ENCODE measurements around the gene EEFSEC. TPM values are rescaled to one million over a fixed set of nuclear protein-coding genes. Genes with fewer than 3 reads are reported as not detected.

Gene EEFSEC
- total RNA-seq, 1 experiment from 2014 or later = 9.5 TPM

- no peak overlapping the region for H3K4me3 Mint-ChIP-seq
These were observed 219.0 kb downstream of the EEFSEC start for GRCh38 chr3:128372281-128372680.

More at GRCh38 chr3:128372281-128372680, 219.0 kb downstream of the EEFSEC start:
- Mint-ChIP-seq H3K27me3 (ENCODE audit: low read depth) (no peaks in the 10 kb centered on the region; the same call in 1 of the 2 replicates), H3K36me3 (ENCODE audit: insufficient read depth in 1 of 3, low read depth in 3 of 3) (peaks cover 0 to 5% (median 3%) of the 10 kb centered on the region in 3 experiments; a peak in 2 of 7 replicates), H3K9me3 (no peaks in the 10 kb centered on the region), H3K27ac (no peak overlapping the region; a peak in 1 of 7 replicates), H3K4me1 (peaks cover 12 to 16% of the 10 kb centered on the region in 2 experiments)
- H3K9me3 ChIP-seq (ENCODE audit: control insufficient read depth, low read depth, low read length) = no peaks in the 10 kb centered on the region
- WGBS (ENCODE audit: extremely low coverage, insufficient read length, low lambda C conversion rate) = no CpG with 5 or more reads among the region's 5 CpGs
- DNase-seq = no peak
- no peak overlapping the region for H3K9ac ChIP-seq (ENCODE audit: extremely low read depth, insufficient read length, low read length)
- H4K20me1 ChIP-seq (ENCODE audit: control insufficient read depth, insufficient read depth, insufficient read length) = no peaks in the 10 kb centered on the region
- H3K27me3 ChIP-seq (ENCODE audit: insufficient read depth, low read length) = no peaks in the 10 kb centered on the region
- H3K18ac ChIP-seq (ENCODE audit: insufficient read length, low read depth, low read length) = no peak overlapping the region
- no peak overlapping the region for H2BK12ac ChIP-seq (ENCODE audit: insufficient read length, low read depth, low read length)
- H3K27ac ChIP-seq (ENCODE audit: insufficient read length, low read depth, low read length) = no peak overlapping the region
- H3K4ac ChIP-seq (ENCODE audit: low read depth, low read length) = no peak overlapping the region
- H3K79me2 ChIP-seq (ENCODE audit: insufficient read depth, low read length) = no peaks in the 10 kb centered on the region
- H2BK15ac ChIP-seq (ENCODE audit: low read depth, low read length) = no peak overlapping the region
- H3K56ac ChIP-seq (ENCODE audit: insufficient read length, low read depth, low read length) = no peak overlapping the region
- no peak overlapping the region for H4K5ac ChIP-seq (ENCODE audit: insufficient read length, low read depth, low read length)
- no peak overlapping the region for H2AFZ ChIP-seq (ENCODE audit: low read length)
- no peak overlapping the region for H3K14ac ChIP-seq (ENCODE audit: insufficient read depth, low read length)
- TF ChIP-seq, protein P1, sequence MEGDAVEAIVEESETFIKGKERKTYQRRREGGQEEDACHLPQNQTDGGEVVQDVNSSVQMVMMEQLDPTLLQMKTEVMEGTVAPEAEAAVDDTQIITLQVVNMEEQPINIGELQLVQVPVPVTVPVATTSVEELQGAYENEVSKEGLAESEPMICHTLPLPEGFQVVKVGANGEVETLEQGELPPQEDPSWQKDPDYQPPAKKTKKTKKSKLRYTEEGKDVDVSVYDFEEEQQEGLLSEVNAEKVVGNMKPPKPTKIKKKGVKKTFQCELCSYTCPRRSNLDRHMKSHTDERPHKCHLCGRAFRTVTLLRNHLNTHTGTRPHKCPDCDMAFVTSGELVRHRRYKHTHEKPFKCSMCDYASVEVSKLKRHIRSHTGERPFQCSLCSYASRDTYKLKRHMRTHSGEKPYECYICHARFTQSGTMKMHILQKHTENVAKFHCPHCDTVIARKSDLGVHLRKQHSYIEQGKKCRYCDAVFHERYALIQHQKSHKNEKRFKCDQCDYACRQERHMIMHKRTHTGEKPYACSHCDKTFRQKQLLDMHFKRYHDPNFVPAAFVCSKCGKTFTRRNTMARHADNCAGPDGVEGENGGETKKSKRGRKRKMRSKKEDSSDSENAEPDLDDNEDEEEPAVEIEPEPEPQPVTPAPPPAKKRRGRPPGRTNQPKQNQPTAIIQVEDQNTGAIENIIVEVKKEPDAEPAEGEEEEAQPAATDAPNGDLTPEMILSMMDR (conservative IDR thresholded peaks at IDR 0.05) = no peak
- no peak overlapping the region for H3T11ph ChIP-seq (ENCODE audit: low read length)
- no peaks in the 10 kb centered on the region; the same call in 1 of the 2 replicates for H3K4me1 ChIP-seq (ENCODE audit: insufficient read depth, low read length)
- H2AK5ac ChIP-seq (ENCODE audit: insufficient read length, low read length) = no peak overlapping the region
- H2BK120ac ChIP-seq (ENCODE audit: low read depth, low read length, poor library complexity, severe bottlenecking) = no peak overlapping the region
- H3K23ac ChIP-seq (ENCODE audit: insufficient read length, low read depth, low read length) = no peak overlapping the region
- H3K4me2 ChIP-seq (ENCODE audit: insufficient read depth, insufficient read length, low read length) = no peak overlapping the region
- no peak overlapping the region for H4K91ac ChIP-seq (ENCODE audit: insufficient read length, low read depth, low read length)
- H2BK20ac ChIP-seq (ENCODE audit: low read depth, low read length, poor library complexity, severe bottlenecking) = no peak overlapping the region
- no peak overlapping the region for H4K8ac ChIP-seq (replicated peaks; ENCODE audit: insufficient read length, low read depth, low read length)
- no peaks in the 10 kb centered on the region for H3K79me1 ChIP-seq (ENCODE audit: insufficient read depth, low read depth, low read length, poor library complexity, severe bottlenecking)
- H2BK5ac ChIP-seq (ENCODE audit: insufficient read length, low read length) = no peak overlapping the region
- H3K23me2 ChIP-seq (ENCODE audit: insufficient read length, low read depth, low read length, poor library complexity, severe bottlenecking) = no peaks in the 10 kb centered on the region
